Amygdala (tissue), 56 donors: Measurements from ENCODE around the gene MITF.
A peak's percentile ranks its signal among the peaks of the same experiment; 100 is the strongest.

Experiments used
- DNase-seq, 56 donors: peaks; one replicate each; lab custom pipeline; 2025; lab: John Stamatoyannopoulos, UW

The MITF gene, protein sequence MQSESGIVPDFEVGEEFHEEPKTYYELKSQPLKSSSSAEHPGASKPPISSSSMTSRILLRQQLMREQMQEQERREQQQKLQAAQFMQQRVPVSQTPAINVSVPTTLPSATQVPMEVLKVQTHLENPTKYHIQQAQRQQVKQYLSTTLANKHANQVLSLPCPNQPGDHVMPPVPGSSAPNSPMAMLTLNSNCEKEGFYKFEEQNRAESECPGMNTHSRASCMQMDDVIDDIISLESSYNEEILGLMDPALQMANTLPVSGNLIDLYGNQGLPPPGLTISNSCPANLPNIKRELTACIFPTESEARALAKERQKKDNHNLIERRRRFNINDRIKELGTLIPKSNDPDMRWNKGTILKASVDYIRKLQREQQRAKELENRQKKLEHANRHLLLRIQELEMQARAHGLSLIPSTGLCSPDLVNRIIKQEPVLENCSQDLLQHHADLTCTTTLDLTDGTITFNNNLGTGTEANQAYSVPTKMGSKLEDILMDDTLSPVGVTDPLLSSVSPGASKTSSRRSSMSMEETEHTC

DNA sequence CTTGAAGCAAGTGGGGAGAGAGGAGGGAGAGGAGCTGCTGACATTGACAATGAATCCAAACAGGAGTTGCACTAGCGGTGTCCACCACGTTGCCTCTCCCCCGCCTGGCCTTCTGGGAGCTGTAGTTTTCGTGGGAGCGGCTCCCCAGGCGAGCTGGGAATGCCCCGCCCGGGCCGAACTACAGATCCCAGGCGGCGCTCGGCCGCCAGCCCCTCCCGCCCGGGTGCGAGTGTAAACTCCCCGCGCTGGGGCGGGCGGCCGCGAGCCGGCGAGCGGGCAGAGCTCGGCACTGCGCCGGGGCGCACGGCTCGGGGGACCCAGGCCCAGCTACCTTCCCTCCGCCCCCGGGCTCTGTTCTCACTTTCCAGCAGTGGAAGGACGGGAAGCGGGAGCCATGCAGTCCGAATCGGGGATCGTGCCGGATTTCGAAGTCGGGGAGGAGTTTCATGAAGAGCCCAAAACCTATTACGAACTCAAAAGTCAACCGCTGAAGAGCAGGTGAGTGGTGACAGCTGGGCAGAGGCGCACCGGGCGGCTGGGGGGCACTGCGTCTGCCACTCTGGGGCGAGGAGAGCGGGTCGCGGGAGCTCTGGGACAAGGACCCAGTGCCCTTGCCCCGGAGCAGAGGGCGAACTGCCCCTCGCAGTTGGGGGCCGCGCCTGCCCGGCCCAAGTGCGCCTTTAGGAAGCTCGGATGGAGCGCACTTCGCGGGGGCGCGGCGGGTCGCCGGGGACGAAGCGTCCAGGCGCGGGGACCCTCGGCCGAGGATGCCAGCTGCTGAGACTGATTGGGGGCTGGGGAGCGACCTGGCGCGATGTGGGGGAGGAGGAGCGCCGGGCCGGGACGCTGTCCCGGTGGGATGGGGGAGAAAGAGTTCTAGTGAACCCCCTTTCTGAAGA is at the start of gene MITF:
Gene MITF (plus strand): TSS at position 261 of the 899 bp plus-strand sequence. CDS start 134 bp downstream, at position 395.
- peak; percentile 30 to 96 (median 90) for DNase-seq

DNA sequence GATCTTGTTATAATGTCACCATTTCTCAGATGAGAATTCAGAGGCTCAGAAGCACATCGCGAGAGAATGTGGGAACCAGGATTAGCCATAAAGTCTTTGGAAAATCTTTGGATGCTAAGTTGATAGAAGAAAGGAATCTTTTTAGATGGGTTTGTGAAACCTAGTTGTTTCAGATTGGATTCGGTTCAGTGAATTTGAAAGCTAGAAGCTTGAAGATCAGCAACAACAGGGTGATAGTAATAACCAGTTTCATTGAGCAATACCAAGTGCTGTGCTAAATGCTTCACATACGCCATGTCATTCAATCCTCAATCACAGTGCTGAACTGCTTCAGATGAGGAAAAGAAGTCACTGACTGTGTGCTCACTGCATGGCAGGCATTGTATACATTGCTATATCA is 47.4 kb upstream of the MITF start:
- DNase-seq, result no peak

DNA sequence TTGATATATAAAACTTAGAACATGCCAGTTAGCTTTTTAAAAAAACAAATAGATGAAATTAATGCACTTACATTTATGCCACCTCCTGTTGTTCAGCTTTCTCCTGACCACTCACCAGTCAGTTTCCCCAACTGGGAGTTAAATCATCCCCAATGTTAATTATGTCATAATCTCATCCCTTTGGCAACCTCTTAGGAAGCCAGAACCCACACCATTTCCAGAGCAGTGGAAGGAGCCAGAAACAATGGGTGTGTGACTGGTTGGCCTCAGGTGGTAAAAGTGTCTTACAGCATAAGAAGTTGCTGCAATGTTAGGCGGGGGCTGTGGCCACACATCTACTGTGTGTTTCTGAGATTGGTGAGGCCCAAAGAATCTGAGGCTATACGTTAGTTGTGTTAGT is 46.5 kb upstream of the MITF start:
- no peak for DNase-seq

GRCh38 chr3:69695443-69695842 is 43.8 kb upstream of the MITF start:
- no peak for DNase-seq

DNA sequence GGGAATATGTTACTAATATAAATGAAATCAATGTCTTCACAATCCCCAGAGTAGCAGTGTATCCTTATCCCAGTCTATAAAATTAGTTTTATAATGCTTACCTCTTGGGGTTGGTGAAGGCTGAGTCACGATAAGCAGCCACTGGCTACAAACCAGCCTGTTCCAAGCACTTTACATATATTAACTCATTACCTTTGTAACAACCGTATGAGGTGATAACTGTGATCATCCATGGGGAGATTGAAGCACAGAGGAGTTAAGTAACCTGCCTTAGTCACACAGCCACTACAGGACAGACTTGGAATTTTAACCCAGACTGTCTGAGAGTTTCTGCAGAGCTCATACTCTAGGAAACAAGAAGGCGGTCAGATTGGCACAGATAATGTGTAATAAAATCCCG is 43.3 kb upstream of the MITF start:
- DNase-seq, result no peak

- no peak for DNase-seq
Measured at GRCh38 chr3:69696367-69696766, 42.9 kb upstream of the MITF start.

- no peak for DNase-seq
Measured at GRCh38 chr3:69697381-69697780, 41.9 kb upstream of the MITF start.

DNA sequence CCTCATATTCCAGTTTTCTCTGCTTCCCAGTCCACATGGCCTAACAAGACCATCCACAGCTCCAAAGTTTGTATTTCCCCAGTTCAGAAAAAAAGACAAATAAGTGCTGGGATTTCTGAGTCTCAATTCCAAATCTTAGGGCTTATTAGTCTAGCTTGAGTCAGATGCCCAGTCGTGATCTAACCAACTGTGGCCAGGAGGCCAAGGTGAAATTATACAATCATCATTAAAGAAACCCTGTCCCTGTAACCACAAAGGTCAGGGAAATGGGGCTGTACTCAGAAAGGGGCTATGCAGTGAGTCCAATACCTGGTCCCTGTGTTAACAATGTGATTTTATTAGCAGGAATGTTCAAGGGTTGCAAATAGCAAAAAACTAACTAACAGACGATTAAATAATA is 40.5 kb upstream of the MITF start:
- no peak for DNase-seq

DNA sequence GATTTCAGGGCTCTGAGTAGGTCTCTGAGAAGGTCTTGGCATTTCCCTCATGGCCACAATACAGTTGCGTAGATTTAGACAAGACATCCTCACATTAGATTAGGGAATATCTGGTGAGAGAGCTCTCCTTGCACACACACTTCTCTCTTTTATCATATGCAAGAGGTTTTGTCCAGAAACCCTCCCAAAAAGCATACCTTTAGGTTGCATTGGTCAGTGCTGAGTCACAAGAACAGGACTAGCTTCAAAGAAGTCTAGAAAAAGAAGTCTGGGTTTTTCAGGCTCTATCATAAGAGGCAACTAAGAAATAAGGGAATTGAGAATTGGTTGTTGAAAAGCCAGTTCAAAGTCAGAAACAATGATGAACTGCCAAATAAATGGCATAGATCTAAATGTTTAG is 40.1 kb upstream of the MITF start:
- DNase-seq, result no peak

GRCh38 chr3:69700949-69701348 is 38.3 kb upstream of the MITF start:
- DNase-seq, result no peak

GRCh38 chr3:69710153-69710977 is 28.9 kb upstream of the MITF start:
- no peak for DNase-seq

DNA sequence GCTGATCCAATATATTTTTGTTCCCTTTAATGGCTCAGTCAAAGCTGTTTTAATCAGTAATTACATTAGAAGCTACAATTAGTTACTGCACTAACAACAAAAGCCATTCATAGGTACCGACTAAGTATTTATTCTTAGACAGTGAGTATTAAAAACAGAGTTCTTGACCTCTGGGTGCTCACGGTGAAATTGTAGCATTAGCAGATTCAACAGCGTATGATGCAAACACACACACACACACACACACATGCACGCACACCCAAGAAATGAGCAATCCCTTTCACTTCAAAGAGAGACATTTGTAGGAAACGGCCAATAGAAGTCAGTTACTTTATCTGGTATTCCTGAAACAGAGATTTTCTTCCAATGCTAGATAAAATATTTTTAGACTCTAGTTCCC is 27.0 kb upstream of the MITF start:
- no peak for DNase-seq

- DNase-seq, result no peak
Measured at GRCh38 chr3:69712933-69713332, 26.3 kb upstream of the MITF start.

DNA sequence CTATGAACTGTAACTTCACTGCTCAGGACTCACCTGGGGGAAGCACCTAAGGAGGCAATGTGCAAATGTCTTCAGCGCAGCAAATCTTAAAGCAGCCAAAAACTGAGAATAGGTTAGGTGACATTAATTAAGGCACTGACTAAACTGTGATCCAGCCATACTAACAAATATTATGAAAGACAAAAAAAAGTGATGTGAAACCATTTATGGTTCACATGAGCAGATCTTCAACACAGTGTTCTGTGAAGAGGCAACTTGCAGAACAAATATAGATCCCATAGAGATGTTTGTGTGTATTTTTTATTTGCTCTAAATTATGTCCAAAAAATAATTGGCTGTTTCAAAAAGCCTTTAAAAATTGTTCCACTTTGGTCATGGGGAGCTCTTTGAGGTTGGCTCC is 24.1 kb upstream of the MITF start:
- DNase-seq, result no peak

- DNase-seq, result no peak
Measured at GRCh38 chr3:69716119-69716518, 23.1 kb upstream of the MITF start.

- no peak for DNase-seq
Measured at GRCh38 chr3:69718866-69719586, 20.2 kb upstream of the MITF start.

DNA sequence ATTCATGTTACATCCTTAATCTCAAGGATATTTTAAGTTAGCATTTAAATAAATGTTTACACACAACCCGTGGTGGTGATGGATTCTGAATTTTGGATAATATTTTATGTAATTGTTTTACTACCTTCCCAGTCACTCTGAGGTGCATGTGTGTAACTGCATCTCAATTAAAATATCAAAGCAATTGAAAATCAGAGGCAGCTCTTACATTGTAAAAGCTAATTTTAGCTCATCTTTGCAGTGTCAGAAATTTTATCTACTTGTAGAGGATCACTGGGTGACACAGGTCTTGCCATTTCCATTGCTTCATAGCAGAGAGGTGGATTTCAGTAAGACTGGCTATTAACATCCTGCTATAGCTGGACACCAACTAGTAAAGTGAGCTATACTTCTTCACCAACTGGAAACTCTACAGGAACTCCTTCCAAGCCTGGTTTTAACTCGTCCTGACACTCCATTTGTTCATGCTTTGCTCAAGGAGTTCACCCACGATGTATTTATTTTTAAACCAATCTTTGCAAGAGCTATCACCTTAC is 19.6 kb upstream of the MITF start:
- DNase-seq, result no peak

GRCh38 chr3:69720824-69721223 is 18.4 kb upstream of the MITF start:
- no peak for DNase-seq

- no peak for DNase-seq
Measured at GRCh38 chr3:69723389-69723788, 15.9 kb upstream of the MITF start.
